SK-MEL-5 (cell line): Measurements from ENCODE around the gene TMEM130. TPM values are rescaled to one million over a fixed set of nuclear protein-coding genes. Genes with fewer than 3 reads are reported as not detected.
"Not testable (repeated sequence)": the region's sequence is repeated elsewhere in the genome, so short reads cannot be mapped to it uniquely, and the experiment has no call there.

ENCODE experiments used
- DNase-seq: peaks from one replicate; pipeline ENCODE4 v3.0.0-alpha.2; 2016; ENCODE audit warnings: low read depth, low spot score
- in situ Hi-C: cut with HindIII; loops from 2 replicates; pipeline ENCODE4 v1.10.0; 2016; ENCODE audit warnings: low sequenced_read_pairs, high pct_unique_total_duplicates, low pct_unique_long_range_greater_than_20kb
- total RNA-seq: library from RNA; depleted of rRNA; stranded (reverse); fragments of >200 nt; shearing (Covaris generic); gene quantifications from 2 replicates; pipeline ENCODE4 v1.2.3, GENCODE V29; 2014

The TMEM130 gene
- total RNA-seq, 1 experiment from 2014 or later = not detected

DNA sequence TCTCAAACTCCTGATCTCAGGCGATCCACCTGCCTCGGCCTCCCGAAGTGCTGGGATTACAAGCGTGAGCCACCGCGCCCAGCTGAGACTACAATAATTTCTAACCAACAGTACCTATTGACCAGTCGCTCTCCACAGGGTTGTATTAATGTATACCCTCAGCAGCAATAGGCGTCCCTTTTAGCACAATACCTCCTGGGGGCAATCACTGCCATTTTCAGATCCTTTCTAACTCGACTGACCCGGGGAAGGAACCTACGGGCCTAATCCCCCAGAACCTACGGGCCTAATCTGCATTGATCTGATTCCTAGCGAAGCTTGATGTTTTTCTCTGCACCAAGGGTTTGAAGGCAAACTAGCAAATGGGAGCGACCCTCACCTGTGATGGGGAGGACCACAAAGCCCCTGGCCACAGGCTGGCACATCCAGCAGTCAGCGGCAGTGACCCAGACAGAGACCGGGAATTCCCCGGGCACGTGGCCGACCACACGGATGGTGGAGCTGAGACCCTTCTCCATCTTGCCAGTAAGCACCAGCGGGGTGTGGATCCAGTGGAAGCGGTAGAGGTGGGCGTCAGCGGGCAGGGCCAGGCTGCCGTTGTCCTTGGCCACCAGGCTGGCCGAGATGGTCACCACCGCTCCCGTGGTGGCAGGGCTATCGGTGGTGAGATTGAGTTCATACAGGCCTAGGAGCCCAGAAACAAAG lies 6.9 kb downstream of the TMEM130 start:
- in situ Hi-C loops = no loop called here
- DNase-seq = no peak

DNA sequence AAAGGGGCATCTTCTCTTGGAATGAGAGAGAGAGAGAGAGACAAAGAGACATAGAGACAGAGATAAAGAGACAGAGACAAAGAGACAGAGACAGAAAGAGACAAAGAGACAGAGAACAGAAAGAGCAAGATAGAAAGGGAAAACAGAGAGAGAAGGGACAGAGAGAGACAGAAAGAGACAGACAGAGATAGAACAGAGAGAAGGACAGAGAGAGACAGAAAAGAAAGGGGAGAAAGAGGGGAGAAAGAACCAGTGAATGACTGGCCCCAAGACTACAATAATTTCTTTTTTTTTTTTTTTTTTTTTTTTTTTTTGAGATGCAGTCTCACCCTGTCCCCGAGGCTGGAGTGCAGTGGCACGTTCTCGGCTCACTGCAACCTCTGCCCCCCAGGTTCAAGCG lies 7.6 kb downstream of the TMEM130 start:
- in situ Hi-C loops = no loop called here
- no peak for DNase-seq

DNA sequence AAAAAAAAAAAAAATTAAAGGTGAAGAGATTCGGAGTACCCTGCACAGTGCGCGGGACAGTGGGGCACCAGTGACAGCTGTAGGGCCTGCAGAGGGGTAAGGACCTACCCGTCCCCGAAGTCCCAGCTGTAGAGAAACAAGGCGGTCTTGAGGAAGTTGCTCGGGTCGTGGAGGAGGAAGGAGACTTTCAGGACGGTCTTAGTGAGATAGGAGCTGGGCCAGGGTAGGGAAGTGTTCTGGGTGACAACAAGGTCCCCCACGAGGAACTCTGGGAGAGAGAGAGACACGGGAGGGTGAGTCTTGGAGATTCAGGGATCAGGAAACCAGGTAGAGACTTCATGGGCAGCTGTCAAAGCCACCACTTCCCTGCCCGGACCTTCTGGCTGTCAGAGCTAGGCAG lies 9.7 kb downstream of the TMEM130 start:
- no peak for DNase-seq
- in situ Hi-C loops = no loop called here

DNA sequence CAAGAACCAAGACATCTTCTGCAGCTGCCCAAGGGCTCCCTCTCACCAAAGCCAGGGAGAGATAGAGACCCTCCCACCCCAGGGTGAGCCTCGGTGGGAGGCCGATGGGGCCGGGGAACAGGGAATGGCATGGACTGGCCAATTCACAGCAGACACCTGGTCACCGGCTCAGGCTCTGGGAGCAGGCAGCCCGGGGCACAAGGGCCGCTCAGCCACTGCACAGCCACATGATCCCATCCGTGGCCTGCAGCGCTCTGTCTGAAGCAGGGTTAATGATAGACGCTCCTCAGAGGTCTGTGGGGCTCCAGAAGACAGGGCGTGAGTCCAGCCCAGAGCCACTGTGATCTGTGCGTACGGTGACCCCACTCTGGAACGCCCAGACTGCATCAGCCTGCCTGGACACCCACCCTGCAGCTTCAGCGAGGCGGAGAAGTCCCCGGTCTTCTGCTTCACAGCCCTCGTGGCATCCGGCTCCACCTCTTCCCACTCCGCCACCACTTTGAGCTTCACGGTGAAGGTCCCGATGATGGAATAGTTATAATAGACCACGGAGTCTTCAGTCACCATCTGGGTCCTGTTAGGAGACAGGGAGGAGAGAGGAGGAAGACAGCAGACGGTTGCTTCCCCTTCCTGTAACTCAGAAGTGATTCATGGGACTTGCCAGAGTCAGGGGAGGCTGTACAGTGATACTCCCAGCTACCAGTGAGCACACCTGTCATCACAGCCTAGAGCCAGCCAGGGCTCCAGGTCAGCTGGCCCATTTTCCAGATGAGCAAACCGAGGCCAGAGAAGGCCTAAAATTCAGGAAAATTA lies 14.0 kb downstream of the TMEM130 start:
- in situ Hi-C loops = no loop called here
- DNase-seq = no peak

DNA sequence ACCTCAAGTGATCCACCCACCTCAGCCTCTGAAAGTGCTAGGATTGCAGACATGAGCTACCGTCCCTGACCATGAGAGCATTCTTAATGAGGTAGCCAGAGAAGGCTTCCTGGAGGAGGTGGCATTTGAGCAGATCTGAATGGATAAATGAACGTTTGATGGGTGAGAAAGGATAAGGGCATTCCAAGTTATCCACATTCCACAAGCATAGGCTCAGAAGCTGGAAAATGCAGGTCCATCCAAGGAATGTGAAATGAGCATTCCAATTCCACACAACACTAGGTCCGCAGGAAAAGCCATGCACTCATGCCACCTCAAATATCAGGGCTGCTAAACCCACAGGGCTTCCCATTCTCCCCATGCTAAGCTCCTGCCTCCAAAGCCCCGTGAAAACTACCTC lies 17.0 kb downstream of the TMEM130 start:
- no peak for DNase-seq
- in situ Hi-C loops = no loop called here

DNA sequence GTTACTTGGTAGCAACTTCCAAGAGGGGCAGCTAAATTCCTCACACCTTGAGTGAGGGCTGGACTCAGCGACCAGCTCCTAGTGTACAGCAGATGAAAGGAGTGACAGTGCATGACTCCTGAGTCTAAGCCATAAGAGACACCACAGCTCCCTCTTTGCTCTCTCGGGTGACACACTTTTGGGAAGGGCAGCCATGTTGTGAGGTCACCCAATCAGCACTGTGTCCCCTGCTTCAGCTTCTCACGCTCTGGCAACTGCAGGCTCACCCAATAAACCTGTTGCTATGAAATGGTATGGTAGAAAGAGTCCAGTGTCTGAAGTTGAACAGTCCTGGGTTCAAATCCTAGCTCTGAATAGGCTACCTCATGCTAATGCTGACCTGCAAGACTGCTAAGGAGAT lies 20.9 kb downstream of the TMEM130 start:
- in situ Hi-C loops = no loop called here
- DNase-seq = no peak

DNA sequence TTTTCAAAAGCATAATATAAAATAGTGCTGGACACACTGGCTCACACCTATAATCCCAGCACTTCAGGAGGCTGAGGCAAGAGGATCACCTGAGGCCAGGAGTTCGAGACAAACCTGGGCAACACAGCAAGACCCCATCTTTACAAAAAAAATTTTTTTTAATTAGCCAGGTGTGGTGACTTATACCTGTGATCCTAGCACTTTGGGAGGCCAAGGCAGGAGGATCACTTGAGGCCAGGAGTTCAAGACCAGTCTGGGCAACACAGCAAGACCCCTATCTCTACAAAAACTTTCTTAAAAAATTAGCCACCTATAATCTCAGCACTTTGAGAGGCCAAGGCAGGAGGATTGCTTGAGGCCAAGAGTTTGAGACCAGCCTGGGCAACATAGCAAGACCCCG lies 27.3 kb downstream of the TMEM130 start:
- DNase-seq, in situ Hi-C loops: not testable (repeated sequence)

DNA sequence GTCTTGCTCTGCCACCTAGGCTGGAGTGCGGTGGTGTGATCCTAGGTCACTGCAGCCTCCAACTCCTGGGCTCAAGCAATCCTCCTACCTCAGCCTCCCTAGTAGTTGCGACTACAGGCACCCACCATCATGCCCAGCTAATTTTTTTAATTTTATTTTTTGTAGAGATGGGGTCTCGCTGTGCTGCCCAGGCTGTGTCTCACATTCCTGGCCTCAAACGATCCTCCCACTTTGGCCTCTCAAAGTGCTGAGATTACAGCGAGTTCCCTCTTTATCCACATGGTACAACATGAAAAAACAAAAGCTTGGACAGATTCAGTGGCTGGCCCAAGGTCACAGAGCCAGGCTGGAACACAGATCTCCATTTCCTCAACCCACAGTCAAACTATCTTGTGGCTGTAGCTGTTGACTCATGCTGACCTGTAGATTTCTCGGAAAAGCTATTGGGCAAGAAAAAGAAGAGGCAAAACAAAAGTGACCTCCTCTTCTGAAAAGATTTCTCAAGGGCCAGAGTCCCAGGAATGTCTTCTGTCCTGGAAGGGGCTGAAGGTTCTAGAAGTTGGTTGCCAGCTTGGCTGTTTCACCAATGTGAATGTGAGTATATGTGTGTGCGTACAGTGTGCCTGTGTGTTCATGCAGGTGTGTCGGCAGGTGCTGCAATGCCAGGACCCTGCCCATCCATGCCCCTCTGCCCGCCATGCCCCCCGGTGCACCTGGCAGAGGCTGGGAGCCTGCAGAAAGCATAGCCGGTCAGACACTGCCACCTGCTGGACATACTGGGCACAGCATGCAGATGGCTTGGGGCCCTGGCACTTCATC lies 28.4 kb downstream of the TMEM130 start:
- in situ Hi-C loops = no loop called here

DNA sequence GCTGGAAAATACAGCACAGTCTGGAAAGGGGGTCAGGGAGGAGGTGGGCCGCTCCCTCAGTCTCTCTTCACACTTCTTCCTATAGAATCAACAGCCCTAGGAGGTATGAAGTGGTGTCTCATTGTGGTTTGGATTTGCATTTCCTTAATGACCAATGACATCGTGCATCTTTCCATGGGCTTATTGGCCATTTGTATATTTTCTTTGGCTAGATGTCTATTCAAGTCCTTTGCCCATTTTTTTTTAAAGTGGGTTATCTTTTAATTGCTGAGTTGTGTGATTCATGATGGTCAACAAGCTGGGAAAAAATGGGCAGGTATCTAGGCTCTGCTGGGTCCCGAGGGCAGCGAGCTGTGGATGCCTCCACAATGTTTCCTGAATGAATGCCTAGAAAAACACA lies 29.1 kb downstream of the TMEM130 start:
- no peak for DNase-seq
- in situ Hi-C loops = no loop called here

More for the DNA sequence above, 28.4 kb downstream of the TMEM130 start:
- peak; percentile 66 for DNase-seq

DNA sequence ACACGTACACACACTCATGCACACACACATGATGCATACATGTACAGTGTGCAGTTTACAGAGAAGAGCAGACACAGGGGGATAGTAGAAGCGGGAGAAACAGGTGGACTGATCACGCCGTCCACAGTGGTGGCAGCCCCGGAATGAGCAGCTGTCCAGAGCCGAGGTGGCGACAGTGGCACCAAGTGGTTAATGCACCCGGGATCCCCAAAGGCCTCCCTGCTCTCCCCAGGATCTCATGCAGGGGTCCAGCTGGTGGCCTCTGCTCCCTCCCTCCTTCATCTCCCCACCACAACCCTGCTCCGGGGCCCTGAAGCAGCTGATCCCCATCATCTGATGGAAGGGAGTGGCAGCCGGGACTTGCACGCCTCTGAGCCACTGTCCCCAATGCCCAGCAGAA lies 29.7 kb downstream of the TMEM130 start:
- DNase-seq = no peak
- in situ Hi-C loops = no loop called here

DNA sequence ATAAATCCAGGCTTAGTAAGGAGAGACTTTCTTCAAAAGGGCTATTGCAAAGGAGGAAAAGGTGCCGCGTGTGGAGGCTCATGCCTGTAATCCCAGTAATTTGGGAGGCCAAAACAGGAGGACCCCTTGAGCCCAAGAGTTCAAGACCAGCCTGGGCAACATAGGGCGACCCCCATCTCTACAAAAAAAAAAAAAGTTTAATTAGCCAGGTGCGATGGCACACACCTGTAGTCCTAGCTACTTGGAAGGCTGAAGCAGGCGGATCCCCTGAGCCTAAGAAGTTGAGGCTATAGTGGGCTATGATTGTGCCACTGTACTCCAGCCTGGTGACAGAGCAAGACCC lies 32.2 kb downstream of the TMEM130 start:
- DNase-seq = no peak
- in situ Hi-C loops = no loop called here

DNA sequence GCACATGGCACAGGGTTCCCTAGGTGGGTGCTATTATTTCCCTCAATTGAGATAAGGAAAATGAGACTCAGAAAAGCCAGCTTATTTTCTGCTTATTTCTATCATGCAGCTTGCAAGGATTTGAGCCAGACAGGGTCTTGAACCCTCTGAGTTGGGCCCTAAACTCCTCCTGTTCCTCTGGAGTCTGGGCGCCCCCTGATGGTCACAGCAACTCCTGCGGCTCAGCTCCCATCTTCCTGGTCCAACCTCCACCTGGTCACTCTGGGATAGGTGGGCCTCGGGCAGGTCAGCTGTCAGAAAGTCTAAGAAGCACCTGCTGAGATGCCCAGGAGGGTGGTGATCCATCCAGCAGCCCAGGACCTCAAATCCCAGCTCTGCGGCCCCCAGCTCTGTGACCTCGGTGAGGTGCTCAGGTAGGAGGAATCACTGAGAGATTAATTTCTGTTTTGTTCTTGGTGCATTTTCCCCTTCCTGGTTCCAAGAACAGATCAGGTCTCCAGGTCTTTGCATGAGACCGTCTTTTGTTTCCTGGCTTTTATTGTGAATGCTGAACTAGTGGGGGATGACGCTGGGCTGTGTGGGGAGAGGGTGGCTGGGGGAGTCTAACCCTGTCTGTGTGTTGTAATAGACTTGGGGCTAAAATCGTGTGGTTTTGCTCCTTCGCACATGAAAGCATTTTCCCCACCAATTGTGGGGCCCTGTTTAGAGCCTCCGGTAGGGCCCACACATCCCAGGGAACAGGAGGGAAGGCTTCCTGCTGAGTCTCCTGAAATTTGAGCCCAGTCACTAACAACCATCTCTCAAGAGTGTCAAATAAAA lies 32.8 kb downstream of the TMEM130 start:
- in situ Hi-C loops = no loop called here

DNA sequence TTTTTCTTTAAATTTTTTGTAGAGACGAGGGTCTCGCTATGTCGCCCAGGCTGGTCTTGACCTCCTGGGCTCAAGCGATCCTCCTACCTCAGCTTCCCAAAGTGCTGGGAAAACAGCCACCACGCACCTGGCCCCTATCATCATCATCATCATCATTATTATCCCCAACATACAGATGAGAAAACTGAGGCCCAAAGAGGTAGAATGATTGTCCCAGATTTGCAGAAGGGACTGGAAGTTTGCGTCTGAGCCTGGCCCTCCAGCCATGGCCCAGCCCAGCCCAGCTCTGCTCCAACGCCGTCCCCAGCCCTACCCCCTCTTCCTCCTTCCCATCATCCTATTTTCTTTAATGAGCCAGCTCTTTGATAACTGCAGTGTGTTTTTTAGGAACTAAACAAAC lies 34.9 kb downstream of the TMEM130 start:
- DNase-seq = no peak
- in situ Hi-C loops = no loop called here

More for the DNA sequence above, 32.8 kb downstream of the TMEM130 start:
- peak; percentile 63 for DNase-seq

DNA sequence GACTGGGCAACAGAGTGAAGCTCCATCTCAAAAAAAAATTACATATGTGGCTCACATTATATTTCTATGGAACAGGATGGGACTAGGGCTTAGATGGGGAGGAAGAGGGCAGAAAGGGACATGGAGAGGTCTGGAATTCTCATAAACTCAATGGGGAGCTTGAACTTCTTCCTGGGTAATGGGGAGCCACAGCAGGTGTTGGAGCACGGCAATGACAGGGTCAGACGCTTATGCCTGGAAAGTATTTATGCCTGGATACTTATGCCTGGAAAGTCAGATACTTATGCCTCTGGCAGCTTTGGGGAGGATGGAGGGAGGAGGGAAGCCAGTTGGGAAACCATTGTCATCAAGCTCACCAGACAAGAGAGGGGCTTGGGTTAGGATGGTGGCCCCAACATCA lies 36.8 kb downstream of the TMEM130 start:
- in situ Hi-C loops = no loop called here

DNA sequence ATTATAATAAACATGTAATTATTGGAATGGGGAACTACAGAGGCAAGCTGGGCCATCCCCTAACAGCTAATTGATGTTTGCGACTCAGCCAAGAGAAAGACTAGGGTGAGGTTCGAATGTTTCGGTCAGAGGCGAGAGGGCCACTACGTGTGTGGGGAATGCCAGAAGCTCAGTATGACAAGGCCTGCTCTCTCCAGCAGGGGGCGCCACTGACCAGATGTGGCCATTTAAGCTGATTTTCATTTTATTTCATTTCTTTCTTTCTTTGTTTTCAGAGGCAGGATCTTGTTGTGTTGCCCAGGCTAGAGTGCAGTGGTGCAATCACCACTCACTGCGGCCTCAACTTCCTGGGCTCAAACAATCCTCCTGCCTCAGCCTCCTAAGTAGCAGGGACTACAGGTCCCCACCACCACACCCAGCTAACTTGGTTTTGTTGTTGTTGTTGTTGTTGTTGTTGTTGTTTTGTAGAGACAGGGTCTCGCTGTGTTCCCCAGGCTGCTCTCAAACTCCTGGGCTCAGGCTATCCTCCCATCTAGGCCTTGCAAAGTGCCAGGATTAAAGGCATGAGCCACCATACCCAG lies 38.1 kb downstream of the TMEM130 start:
- DNase-seq = peak; percentile 54
- in situ Hi-C loops = no loop called here

More for the DNA sequence above, 36.8 kb downstream of the TMEM130 start:
- no peak for DNase-seq

DNA sequence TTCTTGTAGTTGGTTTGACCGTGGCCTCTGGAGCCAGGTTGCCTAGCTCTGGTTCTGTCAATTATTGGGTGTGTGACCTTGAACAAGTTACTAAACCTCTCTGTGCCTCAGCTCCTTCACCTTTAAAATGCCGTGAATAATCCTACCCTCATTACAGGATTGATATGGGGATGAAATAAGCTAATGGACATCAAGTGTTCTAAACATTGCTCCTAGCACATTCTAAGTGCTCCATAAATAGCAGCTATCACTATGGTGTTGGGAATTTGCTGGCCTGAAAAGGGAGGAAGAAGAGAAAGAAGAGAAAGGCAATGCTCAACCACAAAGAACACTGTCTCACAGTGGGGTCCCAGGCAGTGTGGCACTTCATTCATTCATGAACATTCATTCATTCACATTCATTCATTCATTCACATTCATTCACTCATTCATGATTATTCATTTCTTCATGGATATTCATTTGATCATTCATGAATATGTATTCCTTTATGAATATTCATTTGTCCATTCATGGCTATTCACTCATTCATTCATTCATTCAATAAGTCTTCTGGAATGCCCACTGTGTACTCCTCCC lies 38.8 kb downstream of the TMEM130 start:
- no peak for DNase-seq
- in situ Hi-C loops = no loop called here

DNA sequence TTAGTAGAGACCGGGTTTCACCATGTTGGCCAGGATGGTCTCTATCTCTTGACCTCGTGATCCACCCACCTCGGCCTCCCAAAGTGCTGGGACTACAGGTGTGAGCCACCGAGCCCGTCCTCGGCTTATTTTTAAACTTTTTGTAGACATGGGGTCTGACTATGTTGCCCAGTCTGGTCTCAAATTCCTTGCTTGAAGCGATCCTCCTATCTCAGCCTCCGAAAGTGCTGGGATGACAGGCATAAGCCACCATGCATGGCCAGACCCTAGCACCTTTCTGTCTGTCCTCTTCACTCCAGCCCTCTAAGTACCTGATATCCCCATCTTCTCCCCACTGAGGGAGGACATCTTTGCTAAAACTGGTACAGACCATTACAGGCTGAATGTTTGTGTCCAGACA lies 41.4 kb downstream of the TMEM130 start:
- in situ Hi-C loops = no loop called here
- no peak for DNase-seq
